ENCODE measurements around the gene ALDH7A1.

The ALDH7A1 gene

GRCh38 chr5:126506079-126506478 is 88.9 kb downstream of the ALDH7A1 start:
- no peak for DNase-seq

DNA sequence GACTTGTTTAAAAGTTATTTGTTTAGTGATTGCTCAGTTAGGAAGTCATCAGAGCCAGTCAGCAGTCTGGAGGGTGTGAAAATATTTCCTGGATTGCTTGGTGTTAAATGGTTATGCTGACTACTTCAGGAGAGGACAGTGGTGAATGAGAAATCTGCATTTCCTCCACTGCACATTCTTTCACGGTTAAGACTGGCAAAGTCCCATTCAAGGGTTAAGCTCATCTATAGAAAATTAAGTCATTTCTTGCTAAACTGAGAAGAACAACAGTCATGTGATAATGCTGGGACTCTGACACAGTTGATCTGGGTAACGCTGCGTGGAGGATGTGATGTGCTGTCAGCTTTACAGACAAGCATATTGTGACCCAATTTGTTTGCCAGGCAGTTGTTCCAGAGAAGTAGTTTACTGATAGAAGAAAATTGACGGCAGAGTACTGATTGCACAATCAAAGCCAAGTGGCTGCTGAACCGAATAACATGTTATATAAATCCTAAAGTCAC is 91.4 kb downstream of the ALDH7A1 start:
- no peak for DNase-seq

GRCh38 chr5:126501448-126501847 is 93.6 kb downstream of the ALDH7A1 start:
- DNase-seq = no peak

DNA sequence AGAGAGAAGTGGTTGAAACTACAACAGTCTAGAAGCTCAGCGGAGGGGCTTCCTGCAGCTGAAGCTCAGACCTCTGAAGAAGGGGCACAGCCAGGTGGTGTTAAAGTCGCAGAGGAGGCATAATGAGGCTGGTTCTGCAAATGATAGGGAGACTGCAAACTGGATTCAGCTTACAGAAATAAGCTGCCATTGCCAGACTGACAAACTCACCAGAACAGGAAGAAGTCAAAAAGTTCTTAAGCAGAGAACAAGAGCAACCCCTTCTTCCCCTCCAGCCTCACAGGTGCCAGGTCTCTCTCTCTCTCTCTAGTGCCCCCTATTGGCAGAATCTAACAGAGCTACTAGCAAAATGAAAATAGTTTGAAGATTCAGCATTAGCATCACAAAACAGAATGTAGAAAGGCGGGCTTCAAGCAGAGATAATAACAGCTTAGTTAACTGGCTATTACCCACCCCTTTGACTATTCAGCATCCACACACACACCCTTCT is 95.1 kb downstream of the ALDH7A1 start:
- no peak for DNase-seq

GRCh38 chr5:126499278-126499677 is 95.7 kb downstream of the ALDH7A1 start:
- no peak for DNase-seq

DNA sequence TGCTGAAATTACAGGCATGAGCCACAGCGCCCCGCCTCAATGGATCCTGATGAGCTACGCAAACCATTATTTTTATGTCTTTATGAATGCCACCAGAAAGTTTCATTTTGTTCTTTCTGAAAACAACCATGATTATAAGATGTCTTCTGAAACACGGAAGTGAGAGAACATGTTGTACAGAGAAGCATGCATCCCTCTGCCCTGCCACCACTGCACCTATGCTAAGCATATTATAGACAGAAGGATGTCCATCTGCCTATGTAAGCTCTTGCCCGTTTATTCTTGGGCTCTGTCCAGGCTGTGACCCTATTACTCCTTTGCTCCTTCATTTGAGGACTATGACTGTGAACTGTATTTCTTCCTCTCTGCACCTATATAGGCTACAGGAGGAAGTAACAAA is 97.5 kb downstream of the ALDH7A1 start:
- no peak for DNase-seq

DNA sequence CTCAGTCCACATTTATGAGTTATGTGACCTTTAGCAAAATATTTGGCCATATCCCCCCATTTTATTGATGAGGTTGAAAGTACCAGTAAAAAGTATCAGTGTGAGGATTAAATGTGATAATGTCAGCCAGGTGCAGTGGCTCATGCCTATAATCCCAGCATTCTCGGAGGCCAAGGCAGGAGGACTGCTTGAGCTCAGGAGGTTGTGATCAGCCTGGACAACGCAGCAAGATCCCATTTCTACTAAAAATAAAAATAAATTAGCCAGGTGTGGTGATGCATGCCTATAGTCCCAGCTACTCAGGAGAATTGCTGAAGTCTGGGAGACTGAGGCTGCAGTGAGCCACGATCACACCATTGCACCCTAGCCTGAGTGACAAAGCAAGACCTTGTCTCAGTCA is 100.6 kb downstream of the ALDH7A1 start:
- DNase-seq = no peak

DNA sequence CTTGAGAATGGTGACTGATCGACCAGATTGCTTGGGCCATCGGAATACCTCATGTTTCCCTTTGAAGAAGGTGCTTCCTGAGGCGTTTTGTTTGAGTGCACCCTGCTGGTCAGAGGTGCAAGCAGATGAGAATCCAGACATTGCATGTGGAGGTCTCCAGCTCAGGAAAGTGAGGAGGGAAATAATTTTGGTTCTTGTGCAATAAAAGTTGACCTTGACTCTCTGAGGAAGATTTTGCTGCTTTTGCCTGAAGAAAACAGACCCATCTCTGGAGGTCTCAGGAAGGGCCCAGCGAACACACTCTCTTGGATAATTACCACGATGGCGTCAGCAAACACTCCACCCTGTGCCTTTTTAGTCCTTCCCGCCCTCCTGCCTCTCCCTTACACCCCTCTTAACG is 102.1 kb downstream of the ALDH7A1 start:
- no peak for DNase-seq

DNA sequence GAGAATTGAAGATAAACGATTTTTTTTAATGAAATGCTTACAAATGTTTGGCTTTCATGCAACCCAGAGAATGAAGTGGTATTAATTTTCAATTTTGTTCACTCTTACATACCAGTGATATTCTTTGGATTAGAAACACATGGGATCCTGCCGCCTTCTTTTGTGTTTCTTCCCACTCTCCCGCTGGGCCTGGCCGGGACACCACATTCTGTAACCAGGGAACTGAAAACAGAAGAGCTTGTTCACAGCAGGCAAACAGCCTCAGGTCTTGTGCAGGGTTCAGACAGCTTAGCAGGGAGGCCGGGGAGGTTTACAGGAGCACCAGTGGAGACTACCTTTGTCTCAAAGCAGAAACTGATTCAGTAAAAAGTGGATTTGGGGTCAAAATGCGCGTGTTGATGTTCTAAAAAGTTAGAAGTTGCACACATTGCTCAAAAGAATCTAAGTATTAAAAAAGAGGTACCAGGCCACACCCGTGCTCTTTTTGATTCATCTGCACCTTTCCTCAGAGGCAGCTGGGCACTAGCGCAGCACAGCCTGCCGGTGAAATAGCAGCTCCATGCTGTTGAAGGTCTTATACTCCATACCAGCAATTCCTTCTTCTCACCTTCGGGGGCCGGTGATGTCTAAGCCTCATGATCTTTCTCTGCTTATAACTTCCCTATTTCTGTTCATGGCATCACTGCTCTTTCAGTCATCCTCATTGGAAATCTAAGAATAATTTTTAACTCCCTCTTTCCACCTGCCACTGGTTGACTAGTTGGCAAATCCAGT is 104.7 kb downstream of the ALDH7A1 start:
- no peak for DNase-seq

- no peak for DNase-seq
Measured at GRCh38 chr5:126488443-126489065, 106.5 kb downstream of the ALDH7A1 start.

DNA sequence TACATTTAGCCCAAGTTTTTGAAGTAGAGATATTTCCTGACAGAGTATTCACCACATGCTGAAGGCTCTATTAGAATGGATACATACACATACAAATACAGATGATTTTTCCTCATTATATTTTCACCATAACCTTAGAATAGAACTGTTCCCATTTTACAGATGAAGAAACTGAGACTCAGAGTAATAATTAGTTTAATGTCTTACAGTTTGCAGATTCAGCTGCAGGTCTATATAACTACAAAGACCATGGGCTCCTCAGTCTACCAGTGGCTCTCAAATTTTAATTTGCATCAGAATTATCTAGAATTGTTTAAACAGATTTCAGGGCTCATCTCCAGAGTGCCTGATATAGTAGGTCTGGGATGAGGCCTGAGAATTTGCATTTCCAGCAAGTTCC is 107.4 kb downstream of the ALDH7A1 start:
- no peak for DNase-seq

DNA sequence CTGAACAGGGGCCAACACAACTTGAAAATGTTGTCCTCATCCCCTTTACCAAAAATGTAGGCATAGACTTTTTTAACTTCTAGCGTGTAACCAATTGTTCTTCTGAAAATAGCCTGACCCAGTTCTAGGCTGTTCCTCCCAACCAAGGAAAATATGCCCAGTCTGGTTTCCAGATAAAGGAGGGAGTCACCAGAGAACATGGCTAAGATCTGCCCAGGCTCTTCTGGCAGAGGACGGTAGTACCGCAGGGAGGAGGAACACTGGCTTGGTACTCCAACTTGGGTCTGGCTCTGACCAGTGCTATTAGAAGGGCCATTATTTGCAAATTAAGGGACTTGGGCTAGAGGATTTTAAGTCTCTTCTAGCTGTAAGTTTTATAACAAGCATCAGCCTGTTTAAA is 108.7 kb downstream of the ALDH7A1 start:
- no peak for DNase-seq

DNA sequence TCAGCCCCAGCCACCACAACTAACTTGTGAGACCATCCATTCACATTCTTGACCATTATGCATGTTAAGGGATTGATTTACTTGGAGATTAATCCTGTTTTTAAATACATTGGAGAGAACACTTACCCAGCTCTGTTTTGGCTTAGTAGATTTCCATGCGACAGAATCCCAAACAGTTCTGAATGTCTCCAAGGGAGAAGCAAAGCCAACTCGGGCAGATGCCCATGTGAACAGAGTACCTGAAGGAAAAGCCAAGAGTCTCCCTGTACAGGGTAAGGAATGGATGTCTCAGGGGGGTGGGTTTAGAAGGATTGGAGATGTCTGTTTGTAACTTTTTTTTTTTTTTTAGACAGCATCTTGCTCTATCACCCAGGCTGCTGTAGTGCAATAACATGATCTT is 110.8 kb downstream of the ALDH7A1 start:
- no peak for DNase-seq

DNA sequence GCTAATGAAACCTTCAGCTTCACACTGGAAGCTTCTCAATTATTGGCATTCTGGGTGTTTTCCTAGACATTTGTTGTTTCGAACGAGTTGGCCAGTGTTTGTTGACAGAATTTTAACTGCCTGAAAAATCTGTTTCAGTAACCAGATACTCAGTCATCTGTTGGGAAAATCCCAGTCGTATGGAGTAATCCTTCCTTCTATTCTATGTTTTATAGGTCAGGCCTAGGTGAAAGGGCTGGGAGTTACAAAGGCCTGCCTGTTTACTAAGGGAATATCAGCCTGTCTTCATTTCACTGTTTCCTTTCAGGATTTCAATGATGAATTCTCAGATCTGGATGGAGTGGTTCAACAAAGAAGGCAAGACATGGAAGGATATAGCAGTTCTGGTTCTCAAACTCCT is 111.9 kb downstream of the ALDH7A1 start:
- DNase-seq = no peak

DNA sequence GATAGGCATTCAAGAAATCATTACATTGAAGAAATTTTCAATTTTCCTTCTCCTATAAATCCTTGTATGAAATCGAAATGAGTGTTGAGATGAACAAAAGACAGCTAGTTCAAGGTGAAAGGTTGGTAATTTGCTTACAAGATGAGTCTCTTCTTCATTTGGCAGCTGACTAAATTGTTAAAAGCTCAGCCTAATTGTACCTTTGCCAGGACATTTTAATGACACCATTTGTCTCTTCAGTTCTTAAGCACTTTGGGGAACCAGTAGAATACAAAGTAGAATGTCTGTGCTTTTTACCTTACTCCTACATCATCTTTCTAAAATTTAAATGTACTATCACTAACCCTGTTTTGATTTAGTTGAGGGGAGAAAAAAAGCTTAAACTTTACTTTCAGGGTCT is 112.4 kb downstream of the ALDH7A1 start:
- DNase-seq = no peak

- no peak for DNase-seq
Measured at GRCh38 chr5:126481243-126481642, 113.8 kb downstream of the ALDH7A1 start.

Measured in stimulated activated CD4-positive, alpha-beta T cell treated with anti-CD3 and anti-CD28 coated beads, Interleukin-12 subunit alpha, Interleukin-12 subunit beta, amount 100 ng/mL, for 4 hours (primary cell).